HG03025 (cell line): ENCODE measurements around the gene GJB1.
A peak's percentile ranks its signal among the peaks of the same experiment; 100 is the strongest.
"Not testable (repeated sequence)": the region's sequence is repeated elsewhere in the genome, so short reads cannot be mapped to it uniquely, and the experiment has no call there.

ENCODE experiments used
- ATAC-seq: cut with Tn5 transposase; IDR thresholded peaks from one replicate; pipeline ENCODE4 v1.9.1; 2021; ENCODE audit warnings: mild to moderate bottlenecking, moderate library complexity; ENCODE audit not compliant: unreplicated experiment, low FRiP score

Gene GJB1

DNA sequence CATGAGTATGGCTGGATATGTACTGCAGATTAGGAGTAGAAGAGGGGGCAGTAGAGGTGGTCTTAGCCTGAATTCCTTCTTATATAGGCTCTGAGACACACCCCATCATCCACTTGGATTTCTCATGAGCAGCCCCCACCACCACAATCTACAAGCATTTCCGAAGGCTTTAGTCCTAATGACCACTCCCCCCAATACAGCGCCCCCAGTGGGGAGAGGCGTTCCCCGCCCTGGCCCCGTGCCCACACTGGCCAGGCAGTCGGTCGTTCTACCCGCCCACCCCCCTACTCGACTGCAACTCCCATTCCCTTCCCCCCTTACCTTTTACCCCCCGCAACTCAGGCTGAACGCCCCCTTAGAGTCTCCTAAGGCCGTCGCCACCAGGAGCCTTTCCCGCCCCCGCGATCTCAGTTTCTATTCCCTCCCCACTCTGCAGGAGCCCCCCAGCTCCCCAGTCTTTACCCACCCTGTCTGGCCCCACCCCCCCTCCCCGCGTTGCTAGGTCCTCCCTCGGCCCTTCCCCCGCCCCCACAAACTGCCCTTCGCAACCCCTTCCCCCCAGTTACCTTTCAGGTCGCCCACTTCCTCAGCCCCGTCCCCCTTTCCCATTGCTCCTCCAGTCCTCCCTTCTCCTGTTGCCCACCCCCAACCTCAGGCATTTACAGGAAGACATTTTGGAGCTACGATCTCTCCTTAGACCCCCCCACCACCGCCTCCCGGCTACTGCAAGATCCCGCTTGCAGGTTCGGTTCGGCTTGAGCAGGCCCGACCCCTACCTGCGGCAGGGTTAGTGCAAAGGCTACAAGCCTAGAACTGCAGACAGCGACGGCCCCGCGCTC, 30.4 kb downstream of the GJB1 start:
- ATAC-seq, result no peak

DNA sequence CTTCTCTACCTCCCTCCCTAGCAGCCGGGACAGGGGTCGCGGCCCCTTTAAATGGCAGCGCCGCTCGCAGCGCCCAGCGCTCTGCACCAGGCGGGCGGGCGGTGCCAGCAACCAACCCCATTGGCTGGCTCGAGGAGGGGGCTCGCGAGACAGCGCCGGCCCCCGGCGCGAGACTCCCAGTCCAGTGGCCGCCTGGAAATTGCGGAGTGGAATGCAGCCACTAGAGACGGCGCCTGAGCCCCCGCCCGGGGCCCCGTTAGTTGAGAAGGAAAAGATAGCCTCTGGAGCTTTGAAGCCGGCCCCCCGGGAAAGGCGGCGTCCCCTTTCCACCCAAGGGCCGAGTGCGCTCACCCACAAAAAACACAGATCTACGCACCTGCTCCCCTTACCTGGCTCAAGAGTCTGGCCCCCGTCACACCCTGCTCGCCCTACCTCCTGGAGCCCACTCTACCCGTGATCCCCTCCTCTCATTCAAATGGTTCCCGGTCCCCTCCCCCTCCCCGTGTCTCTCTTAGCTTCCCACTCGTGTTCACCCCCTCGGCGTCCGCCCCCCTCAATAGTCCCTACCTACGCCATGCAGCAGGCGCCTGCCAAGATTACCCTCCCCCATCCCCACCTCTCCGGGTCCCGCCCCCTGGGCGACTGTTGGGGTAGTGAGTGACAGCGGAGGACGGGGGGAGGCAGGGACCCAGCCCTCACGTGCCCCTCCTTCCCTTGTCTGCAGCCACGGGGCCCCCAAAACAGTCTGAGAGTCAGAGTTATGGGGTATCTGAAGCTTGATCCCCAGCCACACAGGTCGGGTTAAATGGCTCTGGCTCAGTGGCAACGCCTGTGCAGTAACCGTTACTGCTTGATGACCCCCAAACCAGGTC, 31.3 kb downstream of the GJB1 start, which contains the start of gene ZMYM3:
Gene ZMYM3, minus strand, starts transcription at position 49 of the 872 bp plus-strand sequence. CDS start 885 bp downstream, outside the sequence.
- peak; percentile 76 for ATAC-seq

DNA sequence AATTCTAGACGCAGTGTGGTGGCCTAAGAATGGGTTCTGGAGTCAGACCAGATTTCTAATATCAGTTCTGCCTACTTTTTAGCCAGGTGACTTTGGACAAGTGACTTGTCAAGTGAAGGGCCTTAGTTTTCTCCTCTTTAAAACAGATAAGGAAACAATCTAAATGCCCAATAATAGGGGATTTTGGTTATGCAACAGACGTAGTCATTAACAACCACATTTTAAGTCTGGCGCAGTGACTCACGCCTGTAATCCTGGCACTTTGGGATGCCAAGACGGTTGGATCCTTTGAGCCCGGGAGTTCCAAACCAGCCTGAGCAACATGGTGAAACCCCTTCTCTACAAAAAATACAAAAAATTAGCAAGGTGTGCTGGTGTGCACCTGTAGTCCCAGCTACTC, 33.0 kb downstream of the GJB1 start:
- no peak for ATAC-seq

DNA sequence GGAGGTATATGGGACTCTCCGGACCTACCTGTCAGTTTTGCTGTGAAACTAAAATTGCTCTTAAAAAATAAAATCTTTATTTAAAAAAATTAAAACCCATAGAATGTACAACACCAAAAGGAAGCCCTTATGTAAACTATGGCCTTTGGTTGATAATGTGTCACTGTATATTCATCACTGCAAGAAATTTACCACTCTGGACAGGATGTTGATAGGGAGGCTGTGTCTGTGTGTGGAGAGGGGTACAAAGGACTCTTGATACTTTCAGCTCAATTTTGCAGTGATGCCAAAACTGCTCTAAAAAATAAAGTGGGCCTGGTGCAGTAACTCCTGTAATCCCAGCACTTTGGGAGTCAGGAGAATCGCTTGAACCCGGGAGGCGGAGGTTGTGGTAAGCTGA, 33.8 kb downstream of the GJB1 start:
- ATAC-seq, result no peak

DNA sequence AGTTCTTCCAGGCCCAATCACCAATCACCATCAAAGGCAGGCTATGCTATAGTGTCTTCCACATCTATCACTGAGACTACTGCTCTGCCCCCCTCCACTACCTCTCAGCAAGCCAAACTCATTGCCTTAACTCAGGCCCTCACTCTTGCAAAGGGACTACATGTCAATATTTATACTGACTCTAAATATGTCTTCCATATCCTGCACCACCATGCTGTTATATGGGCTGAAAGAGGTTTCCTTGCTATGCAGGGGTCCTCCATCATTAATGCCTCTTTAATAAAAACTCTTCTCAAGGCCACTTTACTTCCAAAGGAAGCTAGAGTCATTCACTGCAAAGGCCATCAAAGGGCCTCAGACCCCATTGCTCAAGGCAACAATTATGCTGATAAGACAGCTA, 45.6 kb downstream of the GJB1 start:
- not testable (repeated sequence) for ATAC-seq

DNA sequence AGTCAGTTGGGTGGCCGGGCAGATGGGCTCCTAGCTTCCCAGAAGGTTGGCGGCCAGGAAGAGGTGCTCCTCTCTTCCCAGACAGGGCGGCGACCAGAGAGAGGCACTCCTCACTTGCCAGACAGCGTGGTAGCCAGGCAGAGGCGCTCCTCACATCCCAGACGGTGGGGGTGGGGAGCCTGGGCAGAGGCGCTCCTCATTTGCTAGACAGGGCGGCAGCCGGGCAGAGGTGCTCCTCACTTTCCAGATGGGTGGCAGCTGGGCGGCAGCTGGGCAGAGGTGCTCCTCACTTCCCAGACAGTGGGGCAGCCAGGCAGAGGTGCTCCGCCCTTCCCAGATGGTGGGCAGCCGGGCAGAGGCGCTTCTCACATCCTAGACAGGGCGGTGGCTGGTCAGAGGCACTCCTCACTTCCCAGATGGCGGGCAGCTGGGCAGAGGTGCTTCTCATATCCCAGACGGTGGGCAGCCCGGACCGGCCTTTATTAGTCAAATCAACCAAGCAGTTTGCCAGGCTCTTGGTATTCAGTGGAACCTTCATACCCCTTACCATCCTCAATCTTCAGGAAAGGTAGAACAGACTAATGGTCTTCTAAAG, 46.9 kb downstream of the GJB1 start:
- ATAC-seq, result no peak

DNA sequence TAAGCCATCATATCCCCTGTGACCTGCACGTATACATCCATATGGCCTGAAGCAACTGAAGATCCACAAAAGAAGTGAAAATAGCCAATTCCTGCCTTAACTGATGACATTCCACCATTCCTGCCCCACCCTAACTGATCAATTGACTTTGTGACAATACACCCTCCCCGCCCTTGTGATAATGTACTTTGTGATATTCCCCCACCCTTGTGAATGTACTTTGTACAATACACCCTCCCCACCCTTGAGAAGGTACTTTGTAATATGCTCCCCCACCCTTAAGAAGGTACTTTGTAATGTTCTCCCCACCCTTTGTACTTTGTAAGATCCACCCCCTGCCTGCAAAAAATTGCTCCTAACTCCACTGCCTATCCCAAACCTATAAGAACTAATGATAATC, 49.3 kb downstream of the GJB1 start:
- ATAC-seq, result not testable (repeated sequence)
